GM19372 (cell line): Measurements from ENCODE around the gene EPS8L2.

Experiments
- ATAC-seq: cut with Tn5 transposase; IDR thresholded peaks from one replicate; pipeline ENCODE4 v1.9.1; 2021; ENCODE audit warnings: mild to moderate bottlenecking, low read depth, moderate library complexity; ENCODE audit not compliant: unreplicated experiment

The EPS8L2 gene

DNA sequence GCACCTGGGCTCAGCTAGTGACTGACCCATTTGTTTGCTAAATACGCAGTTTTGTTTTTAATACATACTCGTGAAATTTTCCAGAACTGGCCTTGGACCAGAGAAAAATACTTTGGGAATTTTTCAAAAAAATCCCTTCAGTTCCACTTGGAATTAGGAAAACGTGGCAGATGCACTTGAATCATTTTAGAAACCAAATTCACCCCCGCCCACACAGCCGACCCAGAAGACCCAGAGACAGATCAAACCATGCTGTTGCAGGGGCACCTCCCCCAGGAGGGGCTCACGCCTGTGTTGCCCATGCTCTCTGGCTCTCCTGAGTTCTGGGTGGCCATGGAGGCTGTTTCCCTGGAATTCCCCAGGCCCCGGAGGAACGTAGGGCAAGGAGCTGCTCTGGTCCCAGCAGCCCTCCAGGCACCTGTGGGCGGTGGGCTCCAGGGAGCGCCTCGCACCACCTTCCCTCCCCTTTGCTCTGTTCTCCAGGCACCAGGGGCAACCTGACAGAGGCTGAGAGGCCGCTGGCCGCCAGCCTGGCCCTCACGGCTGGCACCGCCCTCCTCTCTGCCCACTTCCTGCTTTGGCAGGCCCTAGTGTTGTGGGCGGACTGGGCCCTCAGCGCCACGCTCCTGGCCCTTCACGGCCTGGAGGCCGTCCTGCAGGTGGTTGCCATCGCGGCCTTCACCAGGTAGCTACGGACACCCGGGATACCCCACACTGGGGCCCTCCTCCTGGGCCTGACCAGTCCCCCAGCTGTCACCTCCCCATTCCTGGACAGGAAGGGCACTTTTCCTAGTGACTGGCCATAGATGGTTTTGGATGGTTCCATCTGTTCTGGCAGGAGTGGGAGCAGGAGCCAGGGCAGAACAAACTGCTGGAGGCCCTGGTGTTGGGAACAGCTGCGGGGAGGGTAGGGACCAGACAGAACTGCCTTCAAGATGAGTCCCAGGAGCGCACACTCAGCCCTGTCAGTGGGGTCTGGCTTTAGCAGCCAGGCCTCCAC lies 3.3 kb upstream of the EPS8L2 start:
- ATAC-seq = no peak

DNA sequence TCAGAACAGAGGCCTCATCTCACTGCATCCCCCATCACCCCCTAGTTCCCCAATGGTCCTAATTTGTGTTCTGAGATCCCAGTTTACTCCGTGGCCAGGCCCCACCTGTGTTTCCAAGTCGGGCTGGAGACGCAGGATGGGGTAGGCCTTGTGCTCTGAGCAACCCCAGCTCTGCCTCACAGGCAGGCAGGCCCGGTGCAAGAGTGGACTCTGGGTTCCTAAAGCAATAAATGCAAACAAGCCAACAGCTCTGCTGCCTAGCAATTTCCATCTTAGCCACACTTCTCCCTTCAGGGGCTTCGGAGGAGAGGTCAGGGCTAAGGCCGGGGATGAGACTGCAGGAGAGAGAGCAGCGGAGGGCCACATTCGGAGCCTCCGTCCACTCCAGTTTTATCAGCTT lies 2.5 kb upstream of the EPS8L2 start:
- ATAC-seq = no peak

DNA sequence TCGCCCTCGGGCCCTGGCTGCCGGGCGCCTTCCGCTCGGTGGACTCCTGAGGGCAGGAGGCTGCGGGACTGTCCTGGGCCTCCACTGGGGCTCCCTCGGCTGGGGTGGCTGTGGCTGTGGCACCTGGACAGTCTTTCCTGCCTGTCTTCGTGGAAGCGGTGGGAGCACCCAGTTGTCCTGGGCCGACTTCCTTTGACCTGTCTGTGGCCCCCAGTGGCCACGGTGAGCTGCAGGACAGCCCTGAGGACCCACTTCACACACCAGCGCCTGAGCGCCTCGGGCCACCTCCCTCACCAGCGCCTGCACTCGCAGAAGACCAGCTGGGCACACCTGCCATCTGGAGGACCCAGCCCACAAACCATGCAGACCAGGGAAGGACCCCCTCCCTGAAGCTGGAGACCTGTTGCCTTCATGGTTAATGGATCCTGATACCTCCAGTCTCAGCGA lies 1.8 kb upstream of the EPS8L2 start:
- no peak for ATAC-seq

DNA sequence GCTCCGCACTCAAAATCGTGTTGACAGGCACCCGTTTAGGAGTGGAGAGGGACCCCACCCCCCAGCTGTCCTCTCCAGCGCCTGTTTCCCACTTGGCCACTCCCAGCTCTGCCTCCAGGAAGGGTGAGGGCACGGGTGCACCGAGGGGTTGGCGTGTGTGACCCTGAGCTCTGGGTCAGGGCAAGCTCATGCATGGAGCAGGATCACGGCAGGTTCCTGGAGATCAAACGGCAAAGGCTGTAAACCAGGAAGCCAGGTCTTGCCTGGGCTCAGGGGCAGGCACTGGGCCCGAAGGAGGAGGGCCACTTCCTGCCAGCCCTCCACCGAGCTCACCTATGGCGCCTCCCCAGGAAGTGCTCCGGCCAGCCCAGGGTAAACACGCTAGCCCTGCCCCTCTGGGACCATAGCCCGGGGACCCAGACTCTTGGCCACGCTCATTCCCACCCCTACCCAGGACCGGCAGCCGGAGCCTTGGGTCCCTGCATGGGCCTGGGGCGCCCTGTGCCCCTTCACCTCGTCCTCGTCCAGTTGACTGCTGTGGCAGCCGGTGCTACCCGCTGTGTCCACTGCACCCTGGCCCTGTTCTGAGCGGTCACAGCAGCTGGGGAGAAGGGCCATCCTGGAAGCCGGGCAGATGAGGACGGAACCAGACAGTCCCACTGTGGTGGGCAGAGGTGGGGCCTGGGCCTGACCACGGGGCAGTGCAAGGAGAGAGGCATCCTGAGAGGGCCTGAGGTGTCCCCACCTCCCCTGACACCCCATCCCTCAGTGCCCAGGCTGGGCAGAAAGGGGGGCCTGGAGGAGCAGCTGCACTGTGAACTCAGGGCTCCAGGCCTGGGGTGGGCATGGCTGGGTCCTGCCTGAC lies 1.0 kb upstream of the EPS8L2 start:
- no peak for ATAC-seq

DNA sequence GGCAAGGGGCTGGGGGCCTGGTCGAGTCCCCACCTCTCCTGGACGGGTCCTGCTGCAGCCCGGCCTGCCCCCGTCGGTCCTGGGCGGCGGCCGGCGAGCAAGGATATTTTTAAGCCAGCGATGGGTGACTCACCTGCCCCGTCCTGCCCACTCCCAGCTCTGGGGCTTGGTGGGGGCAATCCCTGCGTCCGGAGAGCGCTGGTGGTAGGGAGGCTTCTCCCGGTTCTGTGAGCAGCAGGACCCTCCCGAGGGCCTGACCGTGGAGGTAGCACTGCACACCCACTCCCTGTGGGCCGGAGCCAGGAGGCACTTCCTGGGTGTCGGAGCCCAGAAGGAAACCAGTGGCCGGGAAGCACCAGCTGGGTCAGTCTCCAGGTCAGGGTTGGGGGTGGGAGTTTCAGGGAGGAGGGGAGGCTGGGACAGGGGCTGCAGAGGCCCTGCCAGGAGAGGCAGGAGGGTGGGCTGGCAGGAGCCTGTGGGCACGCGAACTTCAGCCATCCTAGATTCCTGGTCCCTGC lies 467 bp downstream of the EPS8L2 start:
- no peak for ATAC-seq

DNA sequence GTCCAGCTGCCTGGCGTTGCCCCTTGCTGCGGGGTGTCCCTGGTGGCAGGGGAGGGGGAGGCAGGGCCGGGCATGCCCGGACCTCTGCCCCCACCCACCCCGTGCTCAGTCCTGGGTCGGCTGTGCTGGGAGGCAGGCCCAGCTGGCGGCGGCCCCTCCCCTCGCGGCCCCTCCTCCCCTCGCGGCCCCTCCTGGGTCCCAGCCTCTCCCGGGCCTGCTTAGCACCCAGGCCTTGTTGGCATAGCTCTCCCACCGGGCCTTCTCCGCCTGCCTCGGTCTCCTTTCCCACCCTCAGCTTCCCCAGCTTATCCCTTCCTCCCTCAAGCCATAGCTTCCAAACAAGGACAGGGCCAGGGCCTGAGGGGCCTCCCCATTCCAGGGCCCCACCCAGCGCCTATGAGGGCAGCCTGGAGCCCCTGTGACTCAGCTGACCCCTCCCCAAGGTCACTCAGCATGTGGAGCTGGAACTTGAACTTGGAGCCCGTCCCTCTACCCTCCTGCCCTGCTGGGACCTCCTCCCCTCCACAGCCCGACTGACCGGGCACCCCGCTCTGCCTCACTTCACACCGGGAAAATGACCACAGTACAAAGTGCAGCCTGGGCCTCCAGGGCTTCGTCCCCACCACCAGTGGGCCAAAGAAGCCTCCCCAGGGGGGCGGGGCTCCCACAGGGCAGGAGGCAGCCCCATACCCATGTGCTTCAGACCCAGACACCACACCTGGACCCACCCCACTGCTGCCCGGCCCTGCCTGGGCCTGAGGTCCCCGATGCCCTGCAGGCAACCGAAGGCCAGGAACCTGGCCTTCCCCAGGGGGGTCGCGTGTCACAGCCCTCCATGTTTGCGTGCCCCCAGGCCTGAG lies 1.2 kb downstream of the EPS8L2 start:
- ATAC-seq = no peak

DNA sequence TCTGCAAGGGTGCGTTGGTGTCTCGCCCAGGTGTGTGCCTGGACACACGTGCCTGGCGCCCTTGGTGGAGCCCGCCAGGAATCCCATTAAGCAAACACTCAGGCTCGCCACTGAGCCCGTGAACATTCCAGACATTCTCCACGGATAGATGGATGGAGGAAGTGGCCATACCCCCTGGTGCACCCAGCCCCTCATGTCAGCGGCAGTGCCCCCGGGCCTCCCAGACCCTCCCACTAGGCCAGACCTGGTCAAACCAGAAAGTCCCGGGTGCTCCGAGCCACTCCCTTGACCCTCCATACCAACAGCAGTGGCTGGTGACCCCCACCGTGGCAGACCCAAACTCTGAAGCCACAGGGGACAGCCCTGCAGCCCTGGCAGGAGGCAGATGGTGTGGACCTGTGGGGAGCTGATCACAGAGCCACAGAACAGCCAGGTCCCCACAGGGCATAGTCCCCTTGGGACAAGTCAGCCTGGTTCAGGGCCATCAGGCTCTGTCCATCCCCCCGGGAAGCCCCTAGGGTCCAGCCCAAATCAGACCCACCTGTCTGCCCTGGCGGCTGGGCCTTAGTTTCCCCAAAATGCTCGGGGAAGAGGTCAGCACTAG lies 1.9 kb downstream of the EPS8L2 start:
- no peak for ATAC-seq

DNA sequence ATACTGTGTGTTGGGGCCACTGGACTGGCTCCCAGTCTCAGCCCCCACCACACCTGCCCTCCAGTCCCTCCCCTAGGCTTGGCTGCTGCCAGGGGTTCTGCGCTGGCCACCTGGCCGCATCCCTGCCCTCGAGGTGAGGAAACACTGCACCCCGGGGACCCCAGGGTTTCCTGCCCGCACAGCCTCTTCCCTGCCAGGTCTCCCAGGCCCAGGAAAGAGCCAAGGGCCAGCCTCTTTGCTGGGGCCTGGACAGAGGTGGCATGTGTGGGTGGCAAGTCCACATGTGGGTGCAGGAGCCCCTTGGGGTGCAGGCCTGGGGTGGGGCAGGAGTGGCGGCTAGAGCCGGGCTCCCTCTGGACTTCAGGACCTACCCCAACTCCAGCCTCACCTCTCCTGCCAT lies 2.5 kb downstream of the EPS8L2 start:
- no peak for ATAC-seq

DNA sequence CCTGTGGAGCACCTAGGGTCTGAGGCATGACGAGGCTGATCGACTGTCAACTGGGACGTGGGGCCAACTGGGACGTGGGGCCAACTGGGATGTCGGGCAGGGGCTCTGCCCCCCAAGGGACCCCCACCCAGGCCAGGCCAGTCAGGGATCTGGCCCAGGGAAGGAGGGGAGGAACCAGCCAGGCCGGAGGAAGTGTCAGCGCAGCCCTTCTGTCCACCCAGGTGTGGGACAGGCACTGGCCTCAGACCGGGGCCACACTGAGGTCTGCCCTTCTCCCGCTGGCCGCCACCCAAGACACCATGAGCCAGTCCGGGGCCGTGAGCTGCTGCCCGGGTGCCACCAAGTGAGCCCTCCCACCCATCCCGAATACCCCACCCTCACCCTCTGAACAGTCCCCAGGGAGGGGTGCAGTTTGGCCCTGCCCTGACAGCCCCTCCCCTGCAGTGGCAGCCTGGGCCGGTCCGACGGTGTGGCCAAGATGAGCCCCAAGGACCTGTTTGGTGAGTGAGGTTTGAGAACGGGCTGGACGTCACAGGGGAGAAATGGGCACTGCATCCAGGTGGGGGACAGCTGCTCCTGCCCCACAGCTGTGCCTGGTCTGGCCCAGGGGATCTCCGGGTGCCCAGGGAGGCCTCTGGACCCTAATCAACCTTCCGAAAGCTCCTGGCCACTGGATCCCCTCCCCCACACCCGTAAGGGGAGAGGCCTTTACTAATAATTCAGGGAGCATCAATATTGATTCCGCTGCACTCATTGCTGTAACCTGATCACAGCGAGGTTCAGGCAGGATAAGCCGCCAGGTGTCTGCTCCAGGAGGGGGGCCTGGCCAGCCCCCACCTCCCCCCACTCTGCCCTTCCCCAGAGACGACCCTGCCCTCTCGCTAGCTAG lies 3.3 kb downstream of the EPS8L2 start:
- no peak for ATAC-seq

DNA sequence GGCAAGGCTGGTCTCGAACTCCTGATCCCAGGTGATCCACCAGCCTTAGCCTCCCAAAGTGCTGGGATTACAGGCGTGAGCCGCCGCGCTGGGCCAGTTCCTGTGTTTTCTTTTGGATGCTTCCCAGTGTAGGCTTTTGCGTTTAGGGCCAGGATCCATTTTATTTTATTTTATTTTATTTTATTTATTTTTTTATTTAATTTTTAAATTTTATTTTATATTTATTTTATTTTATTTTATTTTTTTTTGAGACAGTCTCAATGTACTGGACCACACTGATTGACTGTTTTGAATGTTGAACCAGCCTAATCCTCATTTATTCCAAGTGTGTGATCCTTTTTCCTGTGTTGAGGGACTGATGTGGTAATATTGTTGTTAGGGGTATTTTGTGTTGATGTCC lies 8.4 kb downstream of the EPS8L2 start:
- ATAC-seq = no peak

DNA sequence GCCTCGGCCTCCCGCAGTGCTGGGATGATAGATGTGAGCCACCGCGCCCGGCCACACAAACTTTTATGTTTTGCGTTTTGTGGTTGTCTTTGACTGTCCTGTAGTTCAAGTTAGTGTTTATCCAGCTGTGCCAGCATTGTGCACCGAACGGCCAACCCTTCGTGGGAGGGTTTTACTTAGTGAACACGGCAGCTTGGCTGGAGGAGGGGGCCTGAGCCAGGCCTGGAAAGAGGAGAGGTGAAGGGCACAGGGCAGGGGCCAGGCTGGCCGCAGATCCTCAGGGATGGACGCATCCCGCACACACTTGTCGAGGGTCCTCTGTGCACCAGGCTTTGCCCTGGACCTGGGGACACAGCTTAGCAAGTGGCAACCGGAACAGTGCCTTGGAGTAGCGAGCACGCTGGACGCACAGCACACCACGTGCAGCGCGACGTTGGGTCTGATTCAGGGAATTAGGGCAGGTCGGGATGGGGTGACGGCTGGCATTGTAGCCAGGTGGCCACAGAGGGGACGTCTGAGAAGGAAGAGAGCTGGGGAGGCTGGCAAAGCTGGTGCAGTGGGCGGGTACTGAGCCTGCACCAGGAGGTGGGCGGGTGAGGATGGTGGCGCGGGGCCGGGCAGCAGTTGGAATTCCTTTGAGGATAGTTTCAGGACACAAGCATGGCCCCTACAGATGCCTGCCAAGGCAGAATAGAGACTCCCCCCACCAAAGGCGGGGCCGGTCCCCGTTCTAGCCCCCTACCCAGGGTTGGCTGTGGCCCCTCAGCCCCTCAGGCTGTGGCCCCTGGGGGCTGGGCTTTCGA lies 13.4 kb downstream of the EPS8L2 start:
- ATAC-seq = no peak

DNA sequence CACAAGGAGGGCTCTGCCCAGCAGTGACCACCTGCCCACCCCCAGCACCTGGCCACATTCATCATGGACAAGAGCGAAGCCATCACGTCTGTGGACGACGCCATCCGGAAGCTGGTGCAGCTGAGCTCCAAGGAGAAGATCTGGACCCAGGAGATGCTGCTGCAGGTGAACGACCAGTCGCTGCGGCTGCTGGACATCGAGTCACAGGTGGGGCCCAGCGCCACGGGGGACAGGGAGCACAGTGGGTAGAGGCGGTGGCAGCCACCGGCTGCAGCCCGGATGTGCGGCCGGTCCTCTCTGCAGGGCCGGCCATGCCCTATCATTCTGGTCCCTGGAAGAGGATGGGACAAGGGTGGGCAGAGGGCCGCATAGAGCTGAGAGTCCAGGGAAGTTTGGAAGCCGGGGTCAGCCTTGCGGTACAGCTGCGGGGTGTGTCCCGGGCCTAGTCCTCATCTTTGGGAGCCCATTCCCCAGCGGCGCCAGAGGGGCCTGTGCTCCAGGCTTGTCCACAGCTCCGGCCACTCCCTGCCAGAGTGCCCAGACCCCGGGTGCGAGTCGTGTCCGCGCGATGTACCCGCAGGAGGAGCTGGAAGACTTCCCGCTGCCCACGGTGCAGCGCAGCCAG lies 14.1 kb downstream of the EPS8L2 start:
- ATAC-seq = no peak

DNA sequence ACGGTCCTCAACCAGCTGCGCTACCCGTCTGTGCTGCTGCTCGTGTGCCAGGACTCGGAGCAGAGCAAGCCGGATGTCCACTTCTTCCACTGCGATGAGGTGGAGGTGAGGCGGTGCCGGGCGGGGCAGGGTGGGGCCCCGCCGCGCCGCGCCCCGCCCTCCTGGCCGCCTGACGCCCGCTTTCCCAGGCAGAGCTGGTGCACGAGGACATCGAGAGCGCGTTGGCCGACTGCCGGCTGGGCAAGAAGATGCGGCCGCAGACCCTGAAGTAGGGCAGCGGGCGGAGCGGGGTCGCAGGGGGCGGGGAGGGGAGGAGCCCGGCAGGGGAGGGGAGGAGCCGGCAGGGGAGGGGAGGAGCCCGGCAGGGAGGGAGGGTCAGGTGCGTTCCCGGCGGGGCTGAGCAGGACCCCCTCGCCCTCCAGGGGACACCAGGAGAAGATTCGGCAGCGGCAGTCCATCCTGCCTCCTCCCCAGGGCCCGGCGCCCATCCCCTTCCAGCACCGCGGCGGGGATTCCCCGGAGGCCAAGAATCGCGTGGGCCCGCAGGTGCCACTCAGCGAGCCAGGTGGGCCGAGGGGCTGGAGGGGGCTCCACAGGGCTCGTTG lies 14.7 kb downstream of the EPS8L2 start:
- no peak for ATAC-seq

DNA sequence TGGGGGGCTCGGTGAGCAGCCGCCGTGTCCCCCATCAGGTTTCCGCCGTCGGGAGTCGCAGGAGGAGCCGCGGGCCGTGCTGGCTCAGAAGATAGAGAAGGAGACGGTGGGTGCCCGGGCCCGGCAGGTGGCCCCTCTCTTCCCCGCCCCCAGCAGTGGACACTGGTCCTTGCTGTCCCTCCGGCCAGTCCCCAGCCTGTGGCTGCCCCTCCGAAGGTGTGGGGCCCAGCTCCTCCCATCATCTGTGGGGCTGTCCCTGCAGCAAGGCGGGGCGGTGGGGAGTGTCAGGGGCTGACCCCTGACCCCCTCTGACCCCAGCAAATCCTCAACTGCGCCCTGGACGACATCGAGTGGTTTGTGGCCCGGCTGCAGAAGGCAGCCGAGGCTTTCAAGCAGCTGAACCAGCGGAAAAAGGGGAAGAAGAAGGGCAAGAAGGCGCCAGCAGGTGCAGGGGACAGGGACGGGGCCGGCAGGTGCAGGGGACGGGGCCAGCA lies 15.3 kb downstream of the EPS8L2 start:
- ATAC-seq = no peak

DNA sequence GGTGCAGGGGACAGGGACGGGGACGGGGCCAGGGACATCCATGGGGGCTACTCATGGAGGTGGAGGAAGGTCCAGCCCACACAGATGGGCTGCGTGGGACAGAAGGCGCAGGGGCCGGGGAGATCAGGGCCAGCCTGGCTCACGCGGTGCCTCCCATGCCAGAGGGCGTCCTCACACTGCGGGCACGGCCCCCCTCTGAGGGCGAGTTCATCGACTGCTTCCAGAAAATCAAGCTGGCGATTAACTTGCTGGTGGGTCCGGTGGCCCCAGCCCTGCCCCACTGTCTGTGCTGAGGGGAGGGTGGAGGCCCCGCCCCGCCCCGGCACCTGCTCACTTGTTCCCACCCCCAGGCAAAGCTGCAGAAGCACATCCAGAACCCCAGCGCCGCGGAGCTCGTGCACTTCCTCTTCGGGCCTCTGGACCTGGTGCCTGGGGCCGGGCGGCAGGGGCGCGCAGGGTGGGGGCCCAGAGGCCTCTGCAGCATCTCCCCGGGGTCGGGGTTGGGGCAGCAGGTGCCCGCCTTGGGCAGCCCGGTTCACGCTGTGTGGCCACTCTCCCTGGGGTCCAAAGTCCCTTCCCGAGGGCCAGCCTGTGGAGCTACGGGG lies 15.8 kb downstream of the EPS8L2 start:
- ATAC-seq = no peak

DNA sequence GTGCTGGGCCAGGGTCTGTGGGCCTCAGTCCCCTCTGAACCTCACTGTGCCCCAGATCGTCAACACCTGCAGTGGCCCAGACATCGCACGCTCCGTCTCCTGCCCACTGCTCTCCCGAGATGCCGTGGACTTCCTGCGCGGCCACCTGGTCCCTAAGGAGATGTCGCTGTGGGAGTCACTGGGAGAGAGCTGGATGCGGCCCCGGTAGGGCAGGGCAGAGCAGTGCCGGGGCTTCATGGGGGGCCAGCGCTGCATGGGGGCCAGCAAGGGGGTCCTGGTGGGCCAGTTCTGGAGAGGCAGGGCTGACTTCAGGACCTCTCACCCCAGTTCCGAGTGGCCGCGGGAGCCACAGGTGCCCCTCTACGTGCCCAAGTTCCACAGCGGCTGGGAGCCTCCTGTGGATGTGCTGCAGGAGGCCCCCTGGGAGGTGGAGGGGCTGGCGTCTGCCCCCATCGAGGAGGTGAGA lies 16.3 kb downstream of the EPS8L2 start:
- no peak for ATAC-seq
